ENCODE data around the gene LTB4R. TPM values are rescaled to one million over a fixed set of nuclear protein-coding genes. Genes with fewer than 3 reads are reported as not detected.

Gene LTB4R
- total and polyA plus RNA-seq, 4 donors = 0.86 to 5.0 (median 2.5) TPM

- no peak overlapping the region for H3K27ac ChIP-seq (ENCODE audit: low read depth in 1 of 2, low read length in 2 of 2)
- WGBS = 78% methylated on average over 7 of the region's 7 CpGs
- no peaks in the 10 kb centered on the region for H3K27me3 ChIP-seq (ENCODE audit: control insufficient read depth in 4 of 4, insufficient read depth in 4 of 4, low read length in 3 of 4)
- H3K4me3 ChIP-seq (ENCODE audit: low read depth in 1 of 3, low read length in 3 of 3) = no peak overlapping the region
- TF ChIP-seq SP1 (IDR thresholded peaks at IDR 0.05) (no peak), YY1 (IDR thresholded peaks at IDR 0.05) (no peak), NR2F2 (IDR thresholded peaks at IDR 0.05) (no peak), TAF1 (conservative IDR thresholded peaks at IDR 0.05) (no peak), RAD21 (IDR thresholded peaks at IDR 0.05) (no peak), HNF4A (conservative IDR thresholded peaks at IDR 0.05) (no peak), JUND (IDR thresholded peaks at IDR 0.05) (no peak), FOXA1 (IDR thresholded peaks at IDR 0.05) (no peak), FOXA2 (IDR thresholded peaks at IDR 0.05) (no peak), EGR1 (IDR thresholded peaks at IDR 0.05; ENCODE audit: low read depth in 2 of 2) (no peak)
- TF ChIP-seq, protein P1, sequence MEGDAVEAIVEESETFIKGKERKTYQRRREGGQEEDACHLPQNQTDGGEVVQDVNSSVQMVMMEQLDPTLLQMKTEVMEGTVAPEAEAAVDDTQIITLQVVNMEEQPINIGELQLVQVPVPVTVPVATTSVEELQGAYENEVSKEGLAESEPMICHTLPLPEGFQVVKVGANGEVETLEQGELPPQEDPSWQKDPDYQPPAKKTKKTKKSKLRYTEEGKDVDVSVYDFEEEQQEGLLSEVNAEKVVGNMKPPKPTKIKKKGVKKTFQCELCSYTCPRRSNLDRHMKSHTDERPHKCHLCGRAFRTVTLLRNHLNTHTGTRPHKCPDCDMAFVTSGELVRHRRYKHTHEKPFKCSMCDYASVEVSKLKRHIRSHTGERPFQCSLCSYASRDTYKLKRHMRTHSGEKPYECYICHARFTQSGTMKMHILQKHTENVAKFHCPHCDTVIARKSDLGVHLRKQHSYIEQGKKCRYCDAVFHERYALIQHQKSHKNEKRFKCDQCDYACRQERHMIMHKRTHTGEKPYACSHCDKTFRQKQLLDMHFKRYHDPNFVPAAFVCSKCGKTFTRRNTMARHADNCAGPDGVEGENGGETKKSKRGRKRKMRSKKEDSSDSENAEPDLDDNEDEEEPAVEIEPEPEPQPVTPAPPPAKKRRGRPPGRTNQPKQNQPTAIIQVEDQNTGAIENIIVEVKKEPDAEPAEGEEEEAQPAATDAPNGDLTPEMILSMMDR (IDR thresholded peaks at IDR 0.05; ENCODE audit: low read depth, low read length, missing input control) = no peak
- TF ChIP-seq, protein P2, sequence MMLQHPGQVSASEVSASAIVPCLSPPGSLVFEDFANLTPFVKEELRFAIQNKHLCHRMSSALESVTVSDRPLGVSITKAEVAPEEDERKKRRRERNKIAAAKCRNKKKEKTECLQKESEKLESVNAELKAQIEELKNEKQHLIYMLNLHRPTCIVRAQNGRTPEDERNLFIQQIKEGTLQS (IDR thresholded peaks at IDR 0.05) = no peak
- no peak overlapping the region for H3K9ac ChIP-seq (ENCODE audit: low read depth in 1 of 2, low read length in 2 of 2)
- H3K9me3 ChIP-seq (ENCODE audit: control insufficient read depth in 4 of 4, low read length in 3 of 4) = no peaks in the 10 kb centered on the region
- no peak for DNase-seq (ENCODE audit: low spot score)
- no peaks in the 10 kb centered on the region for H3K36me3 ChIP-seq (ENCODE audit: control insufficient read depth in 4 of 4, insufficient read depth in 3 of 4, low read depth in 1 of 4, low read length in 3 of 4)
- H3K4me1 ChIP-seq (ENCODE audit: control insufficient read depth in 4 of 4, insufficient read depth in 4 of 4, low read length in 3 of 4) = peaks cover 0 to 6% (median 2%) of the 10 kb centered on the region in 4 donors
Observed at GRCh38 chr14:24355009-24355408, 43.7 kb downstream of the LTB4R start.

- Histone ChIP-seq H3K9ac (ENCODE audit: low read depth in 1 of 2, low read length in 2 of 2) (no peak overlapping the region), H3K9me3 (ENCODE audit: control insufficient read depth in 4 of 4, low read length in 3 of 4) (no peaks in the 10 kb centered on the region), H3K4me3 (ENCODE audit: low read depth in 1 of 3, low read length in 3 of 3) (no peak overlapping the region), H3K27me3 (ENCODE audit: control insufficient read depth in 4 of 4, insufficient read depth in 4 of 4, low read length in 3 of 4) (no peaks in the 10 kb centered on the region), H3K36me3 (ENCODE audit: control insufficient read depth in 4 of 4, insufficient read depth in 3 of 4, low read depth in 1 of 4, low read length in 3 of 4) (no peaks in the 10 kb centered on the region), H3K27ac (ENCODE audit: low read depth in 1 of 2, low read length in 2 of 2) (no peak overlapping the region), H3K4me1 (ENCODE audit: control insufficient read depth in 4 of 4, insufficient read depth in 4 of 4, low read length in 3 of 4) (peaks cover 0 to 6% (median 2%) of the 10 kb centered on the region in 4 donors)
- 90% methylated on average over 4 of the region's 4 CpGs for WGBS
- no peak for TF ChIP-seq HNF4G (IDR thresholded peaks at IDR 0.05)
- no peak for TF ChIP-seq HNF4A (conservative IDR thresholded peaks at IDR 0.05)
- no peak for TF ChIP-seq RAD21 (IDR thresholded peaks at IDR 0.05)
- DNase-seq (ENCODE audit: low spot score) = no peak
Observed at GRCh38 chr14:24356208-24356607, 44.9 kb downstream of the LTB4R start.

DNA sequence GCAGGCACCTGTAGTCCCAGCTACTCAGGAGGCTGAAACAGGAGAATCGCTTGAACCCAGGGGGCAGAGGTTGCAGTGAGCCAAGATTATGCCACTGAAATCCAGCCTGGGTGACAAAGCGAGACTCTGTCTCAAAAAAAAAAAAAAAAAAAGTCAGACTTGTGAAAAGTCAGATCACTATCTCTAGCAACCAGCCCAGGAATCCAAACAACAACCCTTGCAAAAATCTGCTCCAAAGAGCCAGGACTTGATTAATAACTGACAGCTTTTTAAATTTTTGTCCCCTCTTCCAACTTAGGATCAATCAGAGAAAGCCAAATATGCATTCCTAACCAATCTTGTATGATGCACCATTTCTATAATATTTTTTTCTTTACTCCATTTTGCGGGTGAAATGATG, 49.0 kb downstream of the LTB4R start:
- no peak overlapping the region for H3K4me3 ChIP-seq (ENCODE audit: low read depth in 1 of 3, low read length in 3 of 3)
- TF ChIP-seq FOXA2 (IDR thresholded peaks at IDR 0.05) (no peak), HNF4A (conservative IDR thresholded peaks at IDR 0.05) (no peak), RAD21 (IDR thresholded peaks at IDR 0.05) (no peak), REST (IDR thresholded peaks at IDR 0.05) (no peak), FOXA1 (IDR thresholded peaks at IDR 0.05) (no peak)
- TF ChIP-seq, protein P1 (IDR thresholded peaks at IDR 0.05; ENCODE audit: low read depth, low read length, missing input control) = no peak
- no peak overlapping the region for H3K27ac ChIP-seq (ENCODE audit: low read depth in 1 of 2, low read length in 2 of 2)
- no peaks in the 10 kb centered on the region for H3K27me3 ChIP-seq (ENCODE audit: control insufficient read depth in 4 of 4, insufficient read depth in 4 of 4, low read length in 3 of 4)
- no peak for DNase-seq (ENCODE audit: low spot score)
- H3K4me1 ChIP-seq (ENCODE audit: control insufficient read depth in 4 of 4, insufficient read depth in 4 of 4, low read length in 3 of 4) = no peaks in the 10 kb centered on the region
- no peaks in the 10 kb centered on the region for H3K9me3 ChIP-seq (ENCODE audit: control insufficient read depth in 4 of 4, low read length in 3 of 4)
- H3K9ac ChIP-seq (ENCODE audit: low read depth in 1 of 2, low read length in 2 of 2) = no peak overlapping the region
- H3K36me3 ChIP-seq (ENCODE audit: control insufficient read depth in 4 of 4, insufficient read depth in 3 of 4, low read depth in 1 of 4, low read length in 3 of 4) = no peaks in the 10 kb centered on the region
- WGBS = 95% methylated on average over 3 of the region's 3 CpGs
